Stimulated activated CD4-positive, alpha-beta T cell treated with anti-CD3 and anti-CD28 coated beads, Interleukin-1b, Interleukin-23, amount 100 ng/mL, for 48 hours (primary cell): ENCODE measurements around the gene TMEM54.

Experiments
- DNase-seq: peaks from one replicate; pipeline ENCODE4 v3.0.0-alpha.2; 2020

Gene TMEM54

GRCh38 chr1:32860566-32860965 lies 40.6 kb downstream of the TMEM54 start:
- no peak for DNase-seq

- no peak for DNase-seq
These were observed 41.3 kb downstream of the TMEM54 start for GRCh38 chr1:32859915-32860314.

GRCh38 chr1:32858791-32859190 lies 42.4 kb downstream of the TMEM54 start:
- no peak for DNase-seq

DNA sequence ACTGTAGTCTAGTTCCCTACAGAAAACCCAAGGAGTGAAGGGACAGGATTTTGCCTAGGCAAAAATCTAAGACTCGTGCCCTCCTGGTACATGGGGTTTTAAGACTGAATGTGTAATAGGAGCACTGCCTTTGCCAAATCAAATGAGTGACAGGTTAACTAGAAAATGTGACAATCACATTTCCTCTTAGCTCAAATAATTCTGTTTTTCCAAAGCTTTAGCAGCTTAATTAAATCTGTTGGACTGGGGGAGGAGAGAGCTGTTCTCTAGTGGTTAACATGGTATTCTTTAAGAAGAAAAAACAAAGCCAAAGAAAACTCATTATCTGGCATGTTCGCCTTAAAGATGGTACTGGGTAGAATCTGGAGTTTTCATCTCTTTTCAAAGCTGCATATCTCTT lies 43.1 kb downstream of the TMEM54 start:
- no peak for DNase-seq

GRCh38 chr1:32855861-32856617 lies 45.1 kb downstream of the TMEM54 start:
- no peak for DNase-seq

DNA sequence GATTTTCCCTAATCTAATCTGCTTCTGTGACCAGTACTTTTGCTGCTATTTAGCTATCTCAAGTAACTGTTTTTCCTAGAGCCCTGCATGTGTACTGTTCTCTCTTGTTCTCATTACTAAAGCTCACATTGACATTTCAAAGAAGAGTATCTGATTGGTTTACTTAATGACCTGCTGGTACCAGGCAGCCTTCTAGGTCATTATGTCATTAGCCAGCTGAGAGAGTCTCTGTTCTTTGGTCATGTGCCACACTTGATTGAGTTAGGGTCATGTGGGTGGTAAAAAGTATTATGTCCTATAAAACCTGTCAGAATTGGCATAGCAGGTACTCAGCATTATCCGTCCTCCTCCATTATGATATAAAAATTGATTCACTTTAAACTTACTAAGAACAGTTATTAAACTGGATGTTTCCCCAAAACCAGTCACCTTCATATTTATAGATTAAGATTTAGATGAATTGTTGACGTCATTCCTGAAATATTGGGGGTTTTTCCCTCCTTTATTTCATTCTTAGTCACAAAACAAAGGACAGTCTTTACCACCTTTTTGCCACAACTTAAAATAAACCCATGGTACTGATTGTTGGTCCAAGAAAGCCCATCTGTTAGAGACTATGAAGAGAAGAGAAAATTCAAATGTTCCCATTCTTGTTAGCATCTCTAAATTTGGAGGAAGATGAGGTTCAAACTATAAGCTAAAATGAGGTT lies 52.7 kb downstream of the TMEM54 start:
- no peak for DNase-seq
